Measurements from ENCODE around the gene KCNAB1.

DNA sequence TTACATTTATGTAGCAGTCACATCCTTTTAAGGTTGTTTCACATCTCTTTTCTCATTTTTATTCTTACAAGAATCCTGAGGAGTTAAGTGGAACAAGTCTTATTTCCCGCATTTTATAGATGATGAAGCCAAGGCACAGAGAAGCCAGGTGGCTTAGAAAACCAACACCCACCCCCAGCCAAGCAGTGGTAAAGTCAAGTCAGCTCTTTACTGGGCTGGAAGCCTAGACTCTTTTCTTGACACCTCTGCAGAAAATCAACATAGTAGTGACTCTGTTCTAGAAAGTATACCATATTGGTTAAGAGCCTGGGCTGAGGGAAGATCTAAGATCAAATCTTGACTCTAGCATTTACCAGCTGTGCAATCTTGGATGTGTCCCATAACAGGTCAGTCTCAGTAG lies 195.7 kb downstream of the KCNAB1 start:
- TF ChIP-seq, protein P1, sequence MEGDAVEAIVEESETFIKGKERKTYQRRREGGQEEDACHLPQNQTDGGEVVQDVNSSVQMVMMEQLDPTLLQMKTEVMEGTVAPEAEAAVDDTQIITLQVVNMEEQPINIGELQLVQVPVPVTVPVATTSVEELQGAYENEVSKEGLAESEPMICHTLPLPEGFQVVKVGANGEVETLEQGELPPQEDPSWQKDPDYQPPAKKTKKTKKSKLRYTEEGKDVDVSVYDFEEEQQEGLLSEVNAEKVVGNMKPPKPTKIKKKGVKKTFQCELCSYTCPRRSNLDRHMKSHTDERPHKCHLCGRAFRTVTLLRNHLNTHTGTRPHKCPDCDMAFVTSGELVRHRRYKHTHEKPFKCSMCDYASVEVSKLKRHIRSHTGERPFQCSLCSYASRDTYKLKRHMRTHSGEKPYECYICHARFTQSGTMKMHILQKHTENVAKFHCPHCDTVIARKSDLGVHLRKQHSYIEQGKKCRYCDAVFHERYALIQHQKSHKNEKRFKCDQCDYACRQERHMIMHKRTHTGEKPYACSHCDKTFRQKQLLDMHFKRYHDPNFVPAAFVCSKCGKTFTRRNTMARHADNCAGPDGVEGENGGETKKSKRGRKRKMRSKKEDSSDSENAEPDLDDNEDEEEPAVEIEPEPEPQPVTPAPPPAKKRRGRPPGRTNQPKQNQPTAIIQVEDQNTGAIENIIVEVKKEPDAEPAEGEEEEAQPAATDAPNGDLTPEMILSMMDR (conservative IDR thresholded peaks at IDR 0.05 in 1 of 2, IDR thresholded peaks at IDR 0.05 in 1 of 2; ENCODE audit: low read depth in 1 of 2, low read length in 2 of 2), result no peak
- TF ChIP-seq EZH2 (IDR thresholded peaks at IDR 0.05; ENCODE audit: low read length, missing control alignments), result no peak

Measured in fibroblast of lung (primary cell).